GM12878 (cell line): Measurements from ENCODE around the gene NSMCE4A. TPM values are rescaled to one million over a fixed set of nuclear protein-coding genes. Genes with fewer than 3 reads are reported as not detected.

Experiments
- CEBPZ ChIP-seq: fragments of 150-350 bp; IDR thresholded peaks from 2 replicates; pipeline ENCODE4 v1.6.1; 2016; ENCODE audit warnings: low read depth, low read length
- NBN ChIP-seq: fragments of 450-650 bp; IDR thresholded peaks from 2 replicates; pipeline ENCODE4 v1.6.1; 2016
- NR2C2 ChIP-seq: IDR thresholded peaks from 2 replicates; pipeline ENCODE4 v1.6.1; 2011; ENCODE audit warnings: borderline replicate concordance, low read depth; ENCODE audit not compliant: control insufficient read depth, insufficient read length
- POU2F2 ChIP-seq: IDR thresholded peaks from 3 replicates; pipeline ENCODE4 v1.6.1; 2011; ENCODE audit warnings: low read depth, mild to moderate bottlenecking, low read length, borderline replicate concordance
- ZBTB11 ChIP-seq: fragments of 450-650 bp; formaldehyde crosslinking; IDR thresholded peaks from 2 replicates; pipeline ENCODE4 v1.5.0; 2022; ENCODE audit warnings: mild to moderate bottlenecking, missing genetic modification characterization
- ZNF24 ChIP-seq: fragments of 450-650 bp; IDR thresholded peaks from 2 replicates; pipeline ENCODE4 v1.6.1; 2017; ENCODE audit warnings: antibody characterized with exemption, mild to moderate bottlenecking
- ZNF687 ChIP-seq: fragments of 450-650 bp; IDR thresholded peaks from 2 replicates; pipeline ENCODE4 v1.6.1; 2017; ENCODE audit warnings: mild to moderate bottlenecking, moderate library complexity
- polyA plus RNA-seq, 11 experiments: library from polyadenylated mRNA; depleted of rRNA in 4 of 11; unstranded in 6 of 11; stranded (reverse) in 5 of 11; fragments of >200 nt; fragmentation: Nextera tagmentation in 4 of 11; fragmentation: Illumina TruSeq in 1 of 11; extraction: Ambion mirVana in 4 of 11; extraction: Trizol in 1 of 11; gene quantifications; 1 replicate in 1 of 11; 2 replicates in 10 of 11; pipeline versions ENCODE4 v1.2.1 to v1.2.3, GENCODE V29; 2011 to 2016; ENCODE audit warnings: inconsistent platforms in 2 of 11, missing spikeins in 2 of 11, low read depth in 1 of 11
- total RNA-seq, 4 experiments: library from RNA; depleted of rRNA in 3 of 4; stranded (reverse); fragments of >200 nt in 3 of 4; fragmentation: Illumina TruSeq in 1 of 4; extraction: Trizol in 1 of 4; gene quantifications; 2 replicates each; pipeline versions ENCODE4 v1.2.1 to v1.2.3, GENCODE V29; 2013 to 2021

NSMCE4A gene
- total and polyA plus RNA-seq, 10 of the 15 experiments (the other 5 are each of a cell fraction or from before 2014, with no cell fraction given) = 14.2 to 105 (median 76.1) TPM

GRCh38 chr10:121983852-121984251, 8.8 kb upstream of the NSMCE4A start (continued):
- no peak for TF ChIP-seq ZNF687
- TF ChIP-seq NBN = no peak
- no peak for TF ChIP-seq POU2F2
- TF ChIP-seq NR2C2 = no peak
- TF ChIP-seq ZBTB11 (CRISPR knock-in tag) = no peak
- no peak for TF ChIP-seq ZNF24
- no peak for TF ChIP-seq CEBPZ
